Measurements from ENCODE around the gene DCAF8L2. TPM values are rescaled to one million over a fixed set of nuclear protein-coding genes. Genes with fewer than 3 reads are reported as not detected.

The DCAF8L2 gene
- total and polyA plus RNA-seq, 2 donors (not counting 3 experiments of a cell fraction or from before 2014, with no cell fraction given) = 0.15 to 0.36 TPM

- Histone ChIP-seq H3K4me1 (ENCODE audit: control insufficient read depth, extremely low read depth, insufficient read depth, low read length) (peaks cover 10% of the 10 kb centered on the region), H2AFZ (ENCODE audit: low read depth, low read length) (no peak overlapping the region), H4K20me1 (replicated peaks; ENCODE audit: control insufficient read depth, extremely low read depth, insufficient read depth, low read length) (no peaks in the 10 kb centered on the region), H3K4me3 (replicated peaks in 1 of 3; ENCODE audit: insufficient read depth in 1 of 3, low read depth in 1 of 3, low read length in 3 of 3) (no peak overlapping the region), H3K79me2 (ENCODE audit: control insufficient read depth, insufficient read depth, low read length) (no peaks in the 10 kb centered on the region), H3K9me1 (replicated peaks; ENCODE audit: control insufficient read depth, extremely low read depth, insufficient read depth, low read length) (no peaks in the 10 kb centered on the region), H3K9me3 (replicated peaks; ENCODE audit: control insufficient read depth, insufficient read depth, low read length) (no peaks in the 10 kb centered on the region), H3K4me2 (ENCODE audit: insufficient read depth, low read length) (no peak overlapping the region), H3K27ac (ENCODE audit: insufficient read depth, low read depth, low read length) (no peak overlapping the region), H3K9ac (replicated peaks; ENCODE audit: extremely low read depth, insufficient read depth, low read length) (no peak overlapping the region), H3K36me3 (ENCODE audit: control insufficient read depth in 2 of 2, extremely low read depth in 1 of 2, insufficient read depth in 2 of 2, low read length in 2 of 2) (no peaks in the 10 kb centered on the region), H3K27me3 (ENCODE audit: control insufficient read depth in 2 of 2, insufficient read depth in 2 of 2, low read length in 2 of 2) (no peaks in the 10 kb centered on the region)
- dilution Hi-C loops (cut with MboI; ENCODE audit: extremely low pct_ligation_motif_present, low sequenced_read_pairs) = no loop called here
- CTCF ChIA-PET = no interaction called here
- FAIRE-seq (no peak), DNase-seq (ENCODE audit: low read depth, low spot score) (no peak)
- no peak for TF ChIP-seq MAX (IDR thresholded peaks at IDR 0.05; ENCODE audit: insufficient read depth, insufficient read length)
- TF ChIP-seq MYC (IDR thresholded peaks at IDR 0.05; ENCODE audit: low read depth, low read length) = no peak
- TF ChIP-seq CTCF (IDR thresholded peaks at IDR 0.05; ENCODE audit: extremely low read depth in 1 of 2, insufficient read depth in 1 of 2, low read depth in 1 of 2, low read length in 2 of 2) = no peak
- no peak for TF ChIP-seq POLR2A (IDR thresholded peaks at IDR 0.05; ENCODE audit: low read depth, low read length)
- no peak for TF ChIP-seq JUN (IDR thresholded peaks at IDR 0.05; ENCODE audit: borderline replicate concordance, insufficient read depth, insufficient read length, low read depth)
- no peak for TF ChIP-seq FOS (IDR thresholded peaks at IDR 0.05; ENCODE audit: borderline replicate concordance, insufficient read depth, low read length)
- TF ChIP-seq EZH2 (IDR thresholded peaks at IDR 0.05; ENCODE audit: borderline replicate concordance, low read depth, low read length, severe bottlenecking) = no peak
- TF ChIP-seq POLR2AphosphoS5 (IDR thresholded peaks at IDR 0.05; ENCODE audit: insufficient read depth, low read depth, low read length) = no peak
- TF ChIP-seq GATA2 (IDR thresholded peaks at IDR 0.05; ENCODE audit: insufficient read depth, insufficient read length, low read depth, low read length) = no peak
- BruUV-seq (replicated peaks) = no TSS peak
- intact Hi-C loops (cut with micrococcal nuclease) = no loop called here
- POLR2A ChIA-PET = no interaction called here
These were observed 19.0 kb upstream of the DCAF8L2 start for GRCh38 chrX:27571164-27571563.
